Breast epithelium (tissue), 4 donors: ENCODE results near the gene PTPRN2. TPM values are rescaled to one million over a fixed set of nuclear protein-coding genes. Genes with fewer than 3 reads are reported as not detected.
A peak's percentile ranks its signal among the peaks of the same experiment; 100 is the strongest.
"Not testable (repeated sequence)": the region's sequence is repeated elsewhere in the genome, so short reads cannot be mapped to it uniquely, and the experiment has no call there.

Experiments
- DNase-seq, 2 donors: peaks; one replicate each; pipeline ENCODE4 v3.0.0-alpha.2; 2019; ENCODE audit warnings: low spot score in 2 of 2
- H3K27ac ChIP-seq, 2 donors: fragments of 200-600 bp; sonication (generic) in 1 of 2; one replicate each; pipeline ENCODE4 v1.5.1; 2016 to 2019; ENCODE audit warnings: mild to moderate bottlenecking in 1 of 2
- H3K27me3 ChIP-seq, 2 donors: fragments of 200-600 bp; sonication (generic) in 1 of 2; one replicate each; pipeline versions ENCODE4 v1.5.1 to v1.6.0; 2017 to 2019; ENCODE audit warnings: control low read depth in 1 of 2, mild to moderate bottlenecking in 1 of 2
- H3K36me3 ChIP-seq: fragments of 200-600 bp; one replicate; pipeline ENCODE4 v1.5.1; 2019
- H3K4me1 ChIP-seq, 2 donors: fragments of 200-600 bp; sonication (generic); one replicate each; pipeline ENCODE4 v1.5.1; 2016 to 2019; ENCODE audit warnings: control low read depth in 1 of 2
- H3K4me3 ChIP-seq, 3 donors: fragments of 200-600 bp; sonication (generic); 1 replicate in 2 of 3; 2 replicates in 1 of 3; pipeline ENCODE4 v1.5.1; 2016 to 2019; ENCODE audit warnings: mild to moderate bottlenecking in 3 of 3, moderate library complexity in 2 of 3
- H3K9me3 ChIP-seq, 2 donors: fragments of 200-600 bp; sonication (generic) in 1 of 2; one replicate each; pipeline ENCODE4 v1.5.1; 2016 to 2019; ENCODE audit warnings: control low read depth in 1 of 2
- POLR2A ChIP-seq: fragments of 450-650 bp; IDR thresholded peaks from one replicate; pipeline ENCODE4 v1.6.1; 2016; ENCODE audit warnings: antibody characterized with exemption, mild to moderate bottlenecking, moderate library complexity
- POLR2AphosphoS5 ChIP-seq, 3 donors: sonication (generic); formaldehyde crosslinking; IDR thresholded peaks; one replicate each; pipeline ENCODE4 v1.6.1; 2017; ENCODE audit warnings: antibody characterized with exemption in 3 of 3
- intact Hi-C: fragments of 100-400 bp; cut with DNase I; formaldehyde crosslinking; loops from one replicate; pipeline ENCODE4 v1.15.1; 2023; ENCODE audit warnings: low total_unique reads
- total RNA-seq, 3 donors: library from RNA; depleted of rRNA; stranded (reverse); fragments of >200 nt; gene quantifications; one replicate each; pipeline ENCODE4 v1.1.0, GENCODE V29; 2016
- TF ChIP-seq, protein P1 (sequence below), 3 donors: fragments of 450-650 bp; IDR thresholded peaks; one replicate each; pipeline ENCODE4 v1.5.1; 2016 to 2017; ENCODE audit warnings: antibody characterized with exemption in 3 of 3, mild to moderate bottlenecking in 3 of 3, moderate library complexity in 3 of 3

PTPRN2 gene
- total RNA-seq, 3 donors from 2014 or later: 1.6 to 2.2 (median 2.2) TPM

- H3K27ac ChIP-seq: no peak overlapping the region
- intact Hi-C loops: no loop called here
- no peaks in the 10 kb centered on the region for H3K36me3 ChIP-seq
- no peak overlapping the region for H3K4me3 ChIP-seq
- H3K4me1 ChIP-seq: no peaks in the 10 kb centered on the region
- no peaks in the 10 kb centered on the region for H3K27me3 ChIP-seq
- DNase-seq: no peak
- no peaks in the 10 kb centered on the region for H3K9me3 ChIP-seq
- TF ChIP-seq POLR2AphosphoS5 (IDR thresholded peaks at IDR 0.05) (no peak), POLR2A (no peak)
Observed at GRCh38 chr7:158430308-158431034, 157.2 kb downstream of the PTPRN2 start.

DNA sequence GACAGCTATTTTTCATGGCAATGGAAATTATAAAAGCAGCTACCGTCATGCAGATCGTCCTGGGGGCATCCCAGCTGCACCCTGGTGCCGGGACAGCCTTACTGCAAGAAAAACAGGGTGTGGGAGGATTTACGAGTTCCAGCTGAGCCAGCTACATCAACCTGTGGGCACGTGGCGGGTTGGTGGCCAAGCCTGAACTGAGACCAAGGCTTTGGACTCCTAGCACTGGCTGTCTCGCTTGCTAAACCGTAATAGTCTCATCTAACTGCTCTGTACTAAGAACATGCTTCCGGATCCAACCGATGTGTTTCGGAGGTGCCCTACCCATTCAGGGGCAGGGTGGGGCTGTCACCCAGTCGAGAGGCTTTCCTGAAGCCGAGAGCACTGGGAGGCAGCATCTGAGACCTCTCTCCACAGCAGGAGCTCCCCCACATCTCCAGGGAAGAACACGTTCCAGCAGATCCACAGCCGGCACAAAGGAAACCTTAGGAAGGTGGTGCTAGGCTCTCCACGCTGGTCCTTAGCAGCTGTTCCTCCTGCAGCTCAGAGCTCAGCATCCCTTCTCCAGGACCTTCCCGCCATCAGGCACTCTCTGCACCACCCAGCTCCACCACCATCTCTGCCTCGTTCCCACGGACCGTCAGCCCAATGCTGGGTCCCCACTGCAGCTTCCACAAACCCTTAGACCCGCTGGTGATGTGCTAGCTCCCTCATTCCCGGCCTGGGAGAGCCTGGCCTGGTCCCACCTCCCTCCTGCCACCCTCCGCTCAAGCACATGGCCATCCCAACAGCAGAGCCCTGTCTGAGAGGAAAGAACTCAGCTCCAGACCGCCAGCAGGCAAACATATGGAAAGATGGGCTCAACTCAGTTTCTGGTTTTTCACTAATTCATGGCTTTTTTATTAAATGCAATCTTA is 158.5 kb downstream of the PTPRN2 start:
- Histone ChIP-seq H3K9me3 (no peaks in the 10 kb centered on the region), H3K27ac (no peak overlapping the region), H3K36me3 (no peaks in the 10 kb centered on the region), H3K27me3 (no peaks in the 10 kb centered on the region), H3K4me3 (no peak overlapping the region), H3K4me1 (no peaks in the 10 kb centered on the region)
- no peak for TF ChIP-seq POLR2AphosphoS5 (IDR thresholded peaks at IDR 0.05)
- no peak for TF ChIP-seq POLR2A
- TF ChIP-seq, protein P1, sequence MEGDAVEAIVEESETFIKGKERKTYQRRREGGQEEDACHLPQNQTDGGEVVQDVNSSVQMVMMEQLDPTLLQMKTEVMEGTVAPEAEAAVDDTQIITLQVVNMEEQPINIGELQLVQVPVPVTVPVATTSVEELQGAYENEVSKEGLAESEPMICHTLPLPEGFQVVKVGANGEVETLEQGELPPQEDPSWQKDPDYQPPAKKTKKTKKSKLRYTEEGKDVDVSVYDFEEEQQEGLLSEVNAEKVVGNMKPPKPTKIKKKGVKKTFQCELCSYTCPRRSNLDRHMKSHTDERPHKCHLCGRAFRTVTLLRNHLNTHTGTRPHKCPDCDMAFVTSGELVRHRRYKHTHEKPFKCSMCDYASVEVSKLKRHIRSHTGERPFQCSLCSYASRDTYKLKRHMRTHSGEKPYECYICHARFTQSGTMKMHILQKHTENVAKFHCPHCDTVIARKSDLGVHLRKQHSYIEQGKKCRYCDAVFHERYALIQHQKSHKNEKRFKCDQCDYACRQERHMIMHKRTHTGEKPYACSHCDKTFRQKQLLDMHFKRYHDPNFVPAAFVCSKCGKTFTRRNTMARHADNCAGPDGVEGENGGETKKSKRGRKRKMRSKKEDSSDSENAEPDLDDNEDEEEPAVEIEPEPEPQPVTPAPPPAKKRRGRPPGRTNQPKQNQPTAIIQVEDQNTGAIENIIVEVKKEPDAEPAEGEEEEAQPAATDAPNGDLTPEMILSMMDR (IDR thresholded peaks at IDR 0.05): no peak
- no peak for DNase-seq
- intact Hi-C loops: no loop called here

DNA sequence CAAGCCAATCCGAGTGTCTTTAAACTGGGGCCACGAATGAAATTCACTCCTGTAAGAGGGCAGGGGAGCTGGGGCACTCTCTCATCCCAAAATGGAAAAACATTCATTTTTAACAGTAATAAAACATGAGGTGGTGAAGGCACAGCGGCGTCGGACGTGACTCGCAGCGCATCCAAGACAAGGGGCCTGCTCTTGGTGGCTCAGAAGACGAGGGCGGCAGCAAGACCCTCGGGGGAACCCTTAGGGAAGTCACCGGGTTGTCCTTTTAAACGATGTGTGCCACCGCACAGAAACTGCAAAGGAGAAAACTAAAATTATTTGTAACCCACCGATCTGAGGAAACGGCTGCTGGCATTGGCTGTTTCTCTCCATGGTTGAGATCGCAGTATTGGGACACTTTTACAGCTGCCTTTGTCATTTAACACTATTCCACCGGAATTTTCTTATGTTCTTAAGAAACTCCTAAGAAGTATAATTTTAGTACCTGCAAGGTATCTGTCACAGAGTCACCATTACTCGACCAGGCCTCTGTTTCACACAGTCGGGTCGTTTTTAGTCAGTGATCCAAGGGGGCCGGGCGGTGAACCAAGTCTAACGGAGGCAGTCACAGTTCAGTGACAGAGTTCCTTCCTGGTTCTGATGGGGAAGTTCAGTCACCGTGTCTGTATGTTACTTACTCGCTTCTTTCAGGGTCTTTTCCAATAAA is 159.3 kb downstream of the PTPRN2 start:
- TF ChIP-seq POLR2AphosphoS5 (IDR thresholded peaks at IDR 0.05): no peak
- intact Hi-C loops: no loop called here
- Histone ChIP-seq H3K9me3 (no peaks in the 10 kb centered on the region), H3K27me3 (no peaks in the 10 kb centered on the region), H3K4me3 (no peak overlapping the region), H3K36me3 (no peaks in the 10 kb centered on the region), H3K27ac (no peak overlapping the region), H3K4me1 (no peaks in the 10 kb centered on the region)
- DNase-seq: no peak

DNA sequence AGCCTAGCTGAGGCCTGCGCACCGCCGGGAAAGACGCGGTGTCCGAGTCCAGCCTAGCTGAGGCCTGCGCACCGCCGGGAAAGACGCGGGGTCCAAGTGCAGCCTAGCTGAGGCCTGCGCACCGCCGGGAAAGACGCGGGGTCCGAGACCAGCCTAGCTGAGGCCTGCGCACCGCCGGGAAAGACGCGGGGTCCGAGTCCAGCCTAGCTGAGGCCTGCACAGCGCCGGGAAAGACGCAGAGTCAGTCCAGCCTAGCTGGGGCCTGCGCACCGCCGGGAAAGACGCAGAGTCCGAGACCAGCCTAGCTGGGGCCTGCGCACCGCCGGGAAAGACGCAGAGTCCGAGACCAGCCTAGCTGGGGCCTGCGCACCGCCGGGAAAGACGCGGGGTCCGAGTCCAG is 161.9 kb downstream of the PTPRN2 start:
- H3K4me3 ChIP-seq, H3K27ac ChIP-seq, H3K36me3 ChIP-seq, DNase-seq, H3K4me1 ChIP-seq, intact Hi-C loops, H3K9me3 ChIP-seq, H3K27me3 ChIP-seq: not testable (repeated sequence)

- Histone ChIP-seq H3K36me3 (no peaks in the 10 kb centered on the region), H3K4me1 (no peaks in the 10 kb centered on the region), H3K4me3 (no peak overlapping the region), H3K27me3 (no peaks in the 10 kb centered on the region), H3K9me3 (no peaks in the 10 kb centered on the region), H3K27ac (no peak overlapping the region)
- TF ChIP-seq, protein P1 (IDR thresholded peaks at IDR 0.05): no peak
- no peak for TF ChIP-seq POLR2A
- no peak for TF ChIP-seq POLR2AphosphoS5 (IDR thresholded peaks at IDR 0.05)
- peak in 1 of 2 donors; percentile 30 for DNase-seq
- intact Hi-C loops: no loop called here
Observed at GRCh38 chr7:158424531-158424930, 163.1 kb downstream of the PTPRN2 start.

GRCh38 chr7:158424011-158424410 is 163.6 kb downstream of the PTPRN2 start:
- H3K36me3 ChIP-seq: no peaks in the 10 kb centered on the region
- no peak for DNase-seq
- no peak overlapping the region for H3K4me3 ChIP-seq
- TF ChIP-seq, protein P1 (IDR thresholded peaks at IDR 0.05): no peak
- no peak for TF ChIP-seq POLR2AphosphoS5 (IDR thresholded peaks at IDR 0.05)
- no peak for TF ChIP-seq POLR2A
- no peaks in the 10 kb centered on the region for H3K4me1 ChIP-seq
- H3K27me3 ChIP-seq: no peaks in the 10 kb centered on the region
- no peak overlapping the region for H3K27ac ChIP-seq
- H3K9me3 ChIP-seq: no peaks in the 10 kb centered on the region
- intact Hi-C loops: no loop called here
